Stimulated activated effector memory CD8-positive, alpha-beta T cell treated with anti-CD3 and anti-CD28 coated beads, Interleukin-12 subunit alpha, Interleukin-12 subunit beta, amount 100 ng/mL, for 72 hours (primary cell): ENCODE data around the gene DHX34.
A peak's percentile ranks its signal among the peaks of the same experiment; 100 is the strongest.
"Not testable (repeated sequence)": the region's sequence is repeated elsewhere in the genome, so short reads cannot be mapped to it uniquely, and the experiment has no call there.

ENCODE experiments used
- ATAC-seq: fragments of 150-1000 bp; cut with Tn5 transposase; 2 replicates; pipeline ENCODE4 v1.10.0; 2021
- DNase-seq, 2 donors: peaks; one replicate each; pipeline ENCODE4 v3.0.0; 2021 to 2022; ENCODE audit warnings: low spot score in 2 of 2
- H3K27ac Mint-ChIP-seq: one replicate; pipeline ENCODE4 v1.8.0; 2022; ENCODE audit warnings: mild to moderate bottlenecking, mixed read lengths
- H3K36me3 Mint-ChIP-seq: one replicate; pipeline ENCODE4 v1.8.0; 2022; ENCODE audit warnings: mild to moderate bottlenecking, mixed read lengths
- H3K4me1 Mint-ChIP-seq: one replicate; pipeline ENCODE4 v1.8.0; 2022; ENCODE audit warnings: mixed read lengths
- H3K4me3 Mint-ChIP-seq: one replicate; pipeline ENCODE4 v1.8.0; 2022; ENCODE audit warnings: mild to moderate bottlenecking, mixed read lengths
- H3K9me3 Mint-ChIP-seq: one replicate; pipeline ENCODE4 v1.8.0; 2022; ENCODE audit warnings: mixed read lengths

Gene DHX34

GRCh38 chr19:47408156-47408938, 59.2 kb downstream of the DHX34 start:
- no peaks in the 10 kb centered on the region for H3K36me3 Mint-ChIP-seq
- H3K4me3 Mint-ChIP-seq, result no peak overlapping the region
- H3K27ac Mint-ChIP-seq, result no peak overlapping the region
- no peaks in the 10 kb centered on the region for H3K9me3 Mint-ChIP-seq
- DNase-seq, result no peak
- peaks cover 7% of the 10 kb centered on the region for H3K4me1 Mint-ChIP-seq
- ATAC-seq, result no peak

- H3K9me3 Mint-ChIP-seq, result no peaks in the 10 kb centered on the region
- H3K36me3 Mint-ChIP-seq, result peaks cover 6% of the 10 kb centered on the region
- H3K27ac Mint-ChIP-seq, result no peak overlapping the region
- H3K4me3 Mint-ChIP-seq, result no peak overlapping the region
- H3K4me1 Mint-ChIP-seq, result peaks cover 4% of the 10 kb centered on the region
- DNase-seq (no peak), ATAC-seq (no peak)
Measured at GRCh38 chr19:47411101-47411500, 62.0 kb downstream of the DHX34 start.

GRCh38 chr19:47411696-47412095, 62.6 kb downstream of the DHX34 start:
- H3K9me3 Mint-ChIP-seq, H3K27ac Mint-ChIP-seq, ATAC-seq, H3K4me3 Mint-ChIP-seq, H3K36me3 Mint-ChIP-seq, H3K4me1 Mint-ChIP-seq, DNase-seq: not testable (repeated sequence)

GRCh38 chr19:47413941-47414340, 64.8 kb downstream of the DHX34 start:
- Mint-ChIP-seq H3K9me3 (no peaks in the 10 kb centered on the region), H3K27ac (no peak overlapping the region)

GRCh38 chr19:47414469-47414868, 65.4 kb downstream of the DHX34 start:
- H3K4me1 Mint-ChIP-seq, result peaks cover 24% of the 10 kb centered on the region
- DNase-seq (no peak), ATAC-seq (no peak)
- no peak overlapping the region for H3K27ac Mint-ChIP-seq
- no peak overlapping the region for H3K4me3 Mint-ChIP-seq
- H3K36me3 Mint-ChIP-seq, result peaks cover 6% of the 10 kb centered on the region
- H3K9me3 Mint-ChIP-seq, result no peaks in the 10 kb centered on the region

More at GRCh38 chr19:47413941-47414340, 64.8 kb downstream of the DHX34 start:
- DNase-seq (no peak), ATAC-seq (no peak)
- H3K36me3 Mint-ChIP-seq, result peaks cover 6% of the 10 kb centered on the region
- H3K4me1 Mint-ChIP-seq, result peaks cover 24% of the 10 kb centered on the region
- no peak overlapping the region for H3K4me3 Mint-ChIP-seq

- no peak for ATAC-seq
- Mint-ChIP-seq H3K9me3 (no peaks in the 10 kb centered on the region), H3K36me3 (peaks cover 6% of the 10 kb centered on the region), H3K4me1 (peaks cover 34% of the 10 kb centered on the region), H3K4me3 (no peak overlapping the region), H3K27ac (no peak overlapping the region)
- DNase-seq, result no peak
Measured at GRCh38 chr19:47415953-47416642, 67.0 kb downstream of the DHX34 start.

GRCh38 chr19:47416643-47416985, 67.5 kb downstream of the DHX34 start:
- Mint-ChIP-seq H3K9me3 (no peaks in the 10 kb centered on the region), H3K4me1 (peaks cover 39% of the 10 kb centered on the region), H3K27ac (no peak overlapping the region), H3K36me3 (peaks cover 6% of the 10 kb centered on the region), H3K4me3 (no peak overlapping the region)
- DNase-seq (no peak), ATAC-seq (no peak)

- Mint-ChIP-seq H3K9me3 (no peaks in the 10 kb centered on the region), H3K4me1 (peaks cover 45% of the 10 kb centered on the region), H3K27ac (no peak overlapping the region), H3K36me3 (peaks cover 6% of the 10 kb centered on the region), H3K4me3 (peak overlapping the region; percentile 48)
- peak; percentile 6 for ATAC-seq
- no peak for DNase-seq
Measured at GRCh38 chr19:47417107-47417745, 68.1 kb downstream of the DHX34 start.

GRCh38 chr19:47417746-47418691, 68.9 kb downstream of the DHX34 start:
- peaks cover 53% of the 10 kb centered on the region for H3K4me1 Mint-ChIP-seq
- H3K36me3 Mint-ChIP-seq, result peaks cover 6% of the 10 kb centered on the region
- ATAC-seq (peak; percentile 28), DNase-seq (no peak)
- no peak overlapping the region for H3K27ac Mint-ChIP-seq
- H3K4me3 Mint-ChIP-seq, result peak overlapping the region; percentile 48
- H3K9me3 Mint-ChIP-seq, result no peaks in the 10 kb centered on the region

- no peak overlapping the region for H3K27ac Mint-ChIP-seq
Measured at GRCh38 chr19:47418692-47419029, 69.5 kb downstream of the DHX34 start.

GRCh38 chr19:47419030-47419783, 70.1 kb downstream of the DHX34 start, which contains the start of gene MEIS3:
TSS of gene MEIS3 (minus strand) at chr19:47419527. CDS start at chr19:47419081, 446 bp downstream.
- H3K4me1 Mint-ChIP-seq, result peaks cover 56% of the 10 kb centered on the region
- H3K9me3 Mint-ChIP-seq, result no peaks in the 10 kb centered on the region
- no peak for DNase-seq
- H3K27ac Mint-ChIP-seq, result no peak within 1 kb of the TSS
- H3K36me3 Mint-ChIP-seq, result peaks cover 2% of the 10 kb centered on the region
- H3K4me3 Mint-ChIP-seq, result peak within 1 kb of the TSS; percentile 48
- ATAC-seq, result no peak

More at GRCh38 chr19:47418692-47419029, 69.5 kb downstream of the DHX34 start:
- ATAC-seq, result no peak
- Mint-ChIP-seq H3K9me3 (no peaks in the 10 kb centered on the region), H3K36me3 (peaks cover 6% of the 10 kb centered on the region), H3K4me3 (peak overlapping the region; percentile 48), H3K4me1 (peaks cover 56% of the 10 kb centered on the region)
- no peak for DNase-seq

- Mint-ChIP-seq H3K4me1 (peaks cover 56% of the 10 kb centered on the region), H3K4me3 (no peak overlapping the region), H3K9me3 (no peaks in the 10 kb centered on the region), H3K27ac (no peak overlapping the region), H3K36me3 (no peaks in the 10 kb centered on the region)
- no peak for DNase-seq
- no peak for ATAC-seq
Measured at GRCh38 chr19:47419789-47420188, 70.7 kb downstream of the DHX34 start.

- no peak for DNase-seq
- no peaks in the 10 kb centered on the region for H3K36me3 Mint-ChIP-seq
- no peak overlapping the region for H3K27ac Mint-ChIP-seq
- H3K4me1 Mint-ChIP-seq, result peaks cover 56% of the 10 kb centered on the region
- no peaks in the 10 kb centered on the region for H3K9me3 Mint-ChIP-seq
- peak overlapping the region; percentile 16 for H3K4me3 Mint-ChIP-seq
- ATAC-seq, result no peak
Measured at GRCh38 chr19:47421244-47421786, 72.2 kb downstream of the DHX34 start.

GRCh38 chr19:47421844-47422395, 72.8 kb downstream of the DHX34 start:
- peaks cover 50% of the 10 kb centered on the region for H3K4me1 Mint-ChIP-seq
- DNase-seq, result no peak
- no peaks in the 10 kb centered on the region for H3K36me3 Mint-ChIP-seq
- H3K9me3 Mint-ChIP-seq, result no peaks in the 10 kb centered on the region
- H3K4me3 Mint-ChIP-seq, result no peak overlapping the region
- H3K27ac Mint-ChIP-seq, result peak overlapping the region; percentile 5
- peak; percentile 33 for ATAC-seq
